CD4-positive, alpha-beta T cell treated with Interleukin-1 beta for 1 hour (primary cell): ENCODE measurements around the gene ZNF790.

ENCODE experiments used
- DNase-seq, 2 donors: peaks; one replicate each; pipeline ENCODE4 v3.0.0-alpha.2; 2020 to 2022

ZNF790 gene

GRCh38 chr19:36837906-36838783 is at the start of gene ZNF790:
Gene ZNF790, minus strand, starts transcription at chr19:36838387. Its CDS starts 12,768 bp downstream, at chr19:36825619.
- DNase-seq: peak; percentile 87 to 89

DNA sequence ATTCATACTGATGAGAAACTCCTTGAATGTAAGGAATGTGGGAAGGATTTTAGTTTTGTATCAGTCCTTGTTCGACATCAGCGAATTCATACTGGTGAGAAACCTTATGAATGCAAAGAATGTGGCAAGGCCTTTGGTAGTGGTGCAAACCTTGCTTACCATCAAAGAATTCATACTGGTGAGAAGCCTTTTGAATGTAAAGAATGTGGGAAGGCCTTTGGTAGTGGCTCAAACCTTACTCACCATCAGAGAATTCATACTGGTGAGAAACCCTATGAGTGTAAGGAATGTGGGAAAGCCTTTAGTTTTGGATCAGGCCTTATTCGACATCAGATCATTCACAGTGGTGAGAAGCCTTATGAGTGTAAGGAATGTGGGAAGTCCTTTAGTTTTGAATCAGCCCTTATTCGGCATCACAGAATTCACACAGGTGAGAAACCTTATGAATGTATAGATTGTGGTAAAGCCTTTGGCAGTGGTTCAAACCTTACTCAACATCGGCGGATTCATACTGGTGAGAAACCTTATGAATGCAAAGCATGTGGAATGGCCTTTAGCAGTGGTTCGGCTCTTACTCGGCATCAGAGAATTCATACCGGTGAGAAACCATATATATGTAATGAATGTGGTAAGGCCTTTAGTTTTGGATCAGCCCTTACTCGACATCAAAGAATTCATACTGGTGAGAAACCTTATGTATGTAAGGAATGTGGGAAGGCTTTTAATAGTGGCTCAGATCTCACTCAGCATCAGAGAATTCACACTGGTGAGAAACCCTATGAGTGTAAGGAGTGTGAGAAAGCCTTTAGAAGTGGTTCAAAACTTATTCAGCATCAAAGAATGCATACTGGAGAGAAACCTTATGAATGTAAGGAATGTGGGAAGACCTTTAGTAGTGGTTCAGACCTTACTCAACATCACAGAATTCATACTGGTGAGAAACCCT is 39.1 kb upstream of the ZNF790 start:
- DNase-seq: no peak

DNA sequence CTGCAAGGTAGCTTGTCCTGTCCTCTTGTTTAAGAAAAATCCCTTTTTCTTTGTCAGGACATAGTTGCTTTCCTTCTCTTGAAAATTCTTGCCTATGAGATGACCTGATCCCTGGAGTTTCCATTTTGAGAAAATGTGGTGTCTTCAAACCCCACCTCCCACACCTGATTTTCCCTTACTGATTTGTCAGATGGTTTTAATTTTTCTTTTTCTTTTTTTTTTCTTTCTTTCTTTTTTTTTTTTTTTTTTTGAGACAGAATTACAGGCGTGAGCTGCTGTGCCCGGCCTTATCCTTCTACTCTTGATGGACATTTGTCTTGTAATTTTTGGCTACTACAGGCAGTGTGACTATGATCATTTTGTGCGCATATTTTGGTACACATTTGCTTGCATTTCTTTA is 13.7 kb upstream of the ZNF790 start:
- DNase-seq: no peak

DNA sequence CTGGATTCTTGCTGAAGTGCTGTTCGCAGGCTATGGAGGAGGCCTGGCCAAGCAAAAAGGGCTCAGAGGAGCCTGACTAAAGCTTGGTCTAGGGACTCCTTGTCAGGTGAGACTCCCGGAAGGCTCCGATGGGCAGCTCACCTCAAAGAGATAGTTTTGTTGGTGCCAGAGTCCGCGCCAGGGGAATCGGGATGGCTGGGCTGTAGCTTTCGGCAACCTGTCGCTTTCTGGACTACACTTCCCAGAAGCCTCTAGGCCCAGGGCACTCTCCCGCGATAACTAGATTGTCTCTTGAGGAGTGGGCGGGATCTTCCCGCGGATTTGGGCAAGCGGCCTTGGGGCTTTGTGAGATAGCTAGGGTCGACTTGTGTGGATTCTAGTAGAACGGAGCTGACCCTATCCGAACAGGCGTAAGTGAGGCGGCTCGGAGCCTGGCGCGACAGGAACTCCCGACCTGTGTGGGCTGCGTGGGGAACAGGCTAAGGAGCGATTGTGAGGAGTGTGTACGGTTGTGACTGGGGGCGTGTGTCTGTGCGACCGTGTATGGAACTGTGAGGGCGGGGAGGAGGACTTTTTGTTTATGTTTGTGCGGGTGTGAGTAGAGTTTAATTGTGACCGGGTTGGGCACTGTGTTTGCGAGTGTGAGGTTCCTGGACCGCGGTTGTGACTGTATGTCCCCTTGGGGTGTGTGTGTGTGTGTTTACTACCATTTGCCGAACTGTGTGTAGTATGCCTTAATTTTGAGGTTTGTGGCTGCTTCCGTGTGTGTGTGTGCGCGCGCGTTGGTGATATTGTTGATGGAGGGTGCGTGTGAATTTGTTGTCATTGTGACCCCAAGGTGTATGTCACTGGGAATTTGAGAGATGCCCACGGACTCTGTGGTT is 12.6 kb upstream of the ZNF790 start, which contains the start of gene ZNF345:
TSS of gene ZNF345 (plus strand) at position 318 of the 884 bp plus-strand sequence. CDS start 25,955 bp downstream, outside the sequence.
- peak; percentile 88 to 92 for DNase-seq

DNA sequence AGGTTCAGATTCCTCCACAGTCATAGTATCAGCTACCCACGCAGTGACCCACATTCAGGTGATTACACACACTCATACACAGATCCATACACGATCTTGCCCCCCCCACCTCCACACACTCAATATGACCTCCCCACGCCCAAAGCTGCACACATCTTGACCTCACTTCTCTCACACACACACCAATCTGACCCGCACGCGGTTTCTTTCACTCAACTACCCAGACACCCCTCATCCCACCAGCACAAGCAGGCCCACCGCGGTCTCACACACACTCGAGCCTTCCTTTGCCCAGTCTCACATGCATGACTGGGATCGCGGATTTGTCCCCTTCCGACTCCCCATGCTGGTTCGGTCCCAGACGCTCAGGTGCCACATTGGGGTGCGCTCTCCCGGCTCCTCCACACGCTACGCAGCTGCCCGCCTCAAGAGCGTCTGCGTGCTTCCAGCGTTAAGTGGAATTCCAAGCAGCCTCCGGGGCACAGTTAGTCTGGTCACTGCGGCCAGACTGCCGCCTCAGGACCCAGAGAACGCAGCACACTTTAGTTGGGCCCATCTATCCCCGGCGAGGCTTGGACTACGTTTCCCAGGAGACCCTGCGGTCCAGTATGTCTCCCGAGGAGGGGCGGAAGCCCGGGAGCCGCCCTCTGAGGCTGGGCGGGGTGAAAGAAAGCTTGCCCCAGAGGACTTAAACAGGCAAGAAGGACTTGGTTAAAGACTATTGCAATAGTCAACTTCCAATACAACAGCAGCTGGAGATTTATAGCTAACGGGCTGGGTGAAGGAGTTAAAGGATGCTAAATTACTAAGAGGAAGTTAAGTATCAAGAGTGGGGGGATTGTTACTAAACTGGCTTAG is 11.7 kb upstream of the ZNF790 start:
- DNase-seq: peak; percentile 89 to 90

DNA sequence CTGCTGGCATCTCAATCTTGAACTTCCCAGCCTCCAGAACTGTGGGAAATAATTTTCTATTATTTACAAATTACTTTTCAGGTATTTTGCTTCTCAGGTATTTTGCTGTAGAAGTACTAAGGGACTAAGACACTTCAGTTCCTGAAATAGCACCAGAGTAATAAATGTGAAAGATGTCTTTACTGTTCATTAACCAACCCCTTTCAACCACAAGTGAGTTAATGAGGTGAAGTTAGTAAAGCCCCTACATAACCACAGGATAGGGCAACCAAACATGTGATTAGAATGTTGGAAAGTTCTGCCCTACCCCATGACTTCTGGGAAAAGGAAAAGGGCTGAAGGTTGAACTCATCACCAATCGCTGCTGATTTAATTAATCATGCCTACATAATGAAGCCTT is 9.8 kb upstream of the ZNF790 start:
- DNase-seq: no peak

- DNase-seq: no peak
These were observed 667 bp upstream of the ZNF790 start for GRCh38 chr19:36838784-36839324.

GRCh38 chr19:36837176-36837905 is 846 bp downstream of the ZNF790 start:
- DNase-seq: no peak

DNA sequence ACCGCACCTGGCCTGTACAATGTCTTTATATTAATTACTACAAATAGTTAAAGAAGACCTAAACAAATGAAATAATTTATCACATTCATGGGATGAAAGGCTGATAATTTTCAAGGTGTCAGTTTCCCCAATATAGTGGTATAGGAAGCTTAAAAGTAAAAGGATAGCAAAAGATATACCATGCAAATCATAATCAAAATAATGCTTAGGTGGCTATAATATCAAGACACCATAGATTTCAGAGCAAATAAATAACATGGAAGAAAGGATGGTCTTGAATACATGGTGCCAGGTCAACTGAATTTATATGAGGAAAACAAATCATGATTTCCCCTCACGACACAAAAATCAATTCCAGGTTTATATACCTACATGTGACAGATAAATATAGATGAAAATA is 4.8 kb downstream of the ZNF790 start:
- DNase-seq: no peak

DNA sequence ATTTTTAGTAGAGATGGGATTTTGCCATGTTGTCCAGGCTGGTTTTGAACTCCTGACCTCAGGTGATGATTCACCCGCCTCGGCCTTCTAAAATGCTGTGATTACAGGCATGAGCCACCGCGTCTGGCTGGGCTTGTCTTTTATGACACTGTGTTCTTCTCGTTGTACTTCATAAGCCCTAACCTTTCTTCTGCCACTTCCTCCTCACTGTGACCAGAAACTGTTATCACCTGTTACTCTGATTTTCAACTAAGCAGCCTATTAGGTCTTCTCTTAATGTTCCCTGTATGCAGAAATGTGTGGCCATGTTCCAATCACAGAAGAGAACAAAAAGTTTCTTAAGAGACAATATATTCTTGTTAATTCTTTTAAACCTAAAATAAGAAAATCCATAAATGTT is 16.4 kb downstream of the ZNF790 start:
- no peak for DNase-seq

GRCh38 chr19:36819130-36819630 is 19.0 kb downstream of the ZNF790 start:
- DNase-seq: no peak

- no peak for DNase-seq
These were observed 31.2 kb downstream of the ZNF790 start for GRCh38 chr19:36807029-36807428.

- DNase-seq: no peak
These were observed 32.8 kb downstream of the ZNF790 start for GRCh38 chr19:36805364-36805763.

GRCh38 chr19:36797786-36798108 is 40.4 kb downstream of the ZNF790 start:
- peak in 1 of 2 donors; percentile 80 for DNase-seq

DNA sequence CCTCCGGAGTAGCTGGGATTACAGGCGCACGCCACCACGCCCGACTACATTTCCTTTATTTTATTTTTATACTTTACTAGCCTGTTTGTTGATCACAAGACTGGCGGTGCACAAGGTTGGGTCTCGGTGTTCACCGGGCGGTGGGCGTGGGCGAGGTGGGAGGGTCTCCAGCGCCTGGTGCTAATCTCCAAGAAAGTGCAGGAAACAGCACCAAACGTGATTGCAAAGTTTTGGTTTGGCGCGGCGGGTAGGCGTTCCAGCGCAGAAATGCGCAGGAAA is 41.5 kb downstream of the ZNF790 start:
- DNase-seq: no peak

DNA sequence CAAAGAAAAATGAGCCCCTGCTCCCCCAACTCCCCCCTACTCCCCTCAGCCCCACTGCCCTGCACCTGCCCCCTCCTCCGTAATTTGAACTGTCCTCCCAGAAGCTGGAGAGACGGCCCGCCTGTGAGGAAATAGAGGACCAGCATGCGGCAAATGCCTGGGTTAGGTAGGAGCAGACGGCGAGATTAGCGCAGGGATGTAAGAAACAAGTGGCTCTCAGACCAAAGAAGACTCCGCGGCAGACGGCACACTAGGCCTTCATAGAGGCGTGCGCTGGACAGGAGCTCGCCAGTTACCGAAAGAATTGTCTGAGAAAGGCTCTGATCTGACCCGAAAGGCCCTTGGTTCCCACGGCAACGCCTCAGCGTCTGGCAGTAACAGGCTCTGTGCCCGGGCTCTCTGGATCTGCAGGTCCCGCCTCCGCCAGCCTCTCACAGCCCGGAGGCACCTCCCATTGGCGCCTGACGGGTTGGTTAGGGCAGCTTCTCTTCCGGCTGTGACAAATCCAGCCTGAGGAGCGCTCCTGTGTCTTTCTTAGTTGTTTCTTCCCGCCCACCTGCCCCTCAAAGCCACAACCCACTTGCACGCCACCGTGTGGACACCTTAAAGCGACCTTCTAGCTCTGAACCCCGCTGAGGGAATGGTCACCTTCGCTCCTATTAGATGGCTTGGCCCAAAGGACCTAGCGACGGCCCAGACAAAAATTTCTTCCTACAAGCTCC is 46.6 kb downstream of the ZNF790 start:
- DNase-seq: peak; percentile 21 to 23

DNA sequence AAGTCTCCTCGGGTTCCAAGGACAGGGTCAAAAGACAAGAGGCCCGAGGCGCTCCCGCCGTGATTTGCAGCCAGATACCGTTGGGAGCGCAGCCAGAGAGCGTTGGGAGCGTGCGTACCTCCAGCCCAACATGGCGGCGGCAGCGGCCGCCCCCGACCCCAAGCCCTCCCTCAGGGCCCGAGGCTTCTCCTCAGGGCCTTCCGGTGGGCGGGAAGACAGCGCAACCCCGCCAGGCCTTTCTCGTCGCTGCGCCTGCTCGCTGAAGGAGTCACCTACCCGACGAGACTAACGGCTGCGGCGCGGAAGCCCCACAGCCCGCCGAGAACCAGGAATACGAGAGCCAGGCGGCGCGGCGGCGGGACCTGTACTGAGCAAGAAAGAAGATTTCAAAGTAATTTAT is 62.4 kb downstream of the ZNF790 start:
- no peak for DNase-seq

DNA sequence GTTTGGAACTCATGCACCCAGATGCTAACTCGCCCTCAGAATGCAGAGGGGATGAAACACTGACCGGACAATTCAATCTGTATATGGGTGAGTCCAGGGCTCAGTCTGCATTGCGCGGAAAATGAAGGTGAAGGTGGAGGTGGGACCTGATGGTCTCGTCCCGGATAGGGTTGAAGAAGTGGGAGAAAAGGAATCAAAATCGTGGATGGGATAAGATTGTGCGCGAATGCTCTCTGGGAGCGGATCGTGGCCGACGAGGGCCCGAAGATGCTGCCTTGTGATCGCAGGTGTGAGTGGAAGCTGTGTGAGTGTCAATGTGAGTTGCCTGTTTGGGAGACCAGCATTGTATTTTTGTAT is 65.0 kb downstream of the ZNF790 start:
- no peak for DNase-seq

GRCh38 chr19:36772311-36773222 is 65.6 kb downstream of the ZNF790 start, which contains the start of gene ZNF850:
Gene ZNF850, minus strand, starts transcription at chr19:36772807. Its CDS starts 10,201 bp downstream, at chr19:36762606.
- DNase-seq: peak; percentile 92 to 94
